Stimulated activated CD8-positive, alpha-beta memory T cell treated with anti-CD3 and anti-CD28 coated beads, Interleukin-7, amount 100 ng/mL, for 4 hours (primary cell): ENCODE results near the gene ARHGDIG.
A peak's percentile ranks its signal among the peaks of the same experiment; 100 is the strongest.
"Not testable (repeated sequence)": the region's sequence is repeated elsewhere in the genome, so short reads cannot be mapped to it uniquely, and the experiment has no call there.

Experiments used
- DNase-seq, 2 donors: peaks; one replicate each; pipeline ENCODE4 v3.0.0-alpha.2; 2020; ENCODE audit warnings: low read depth in 2 of 2

ARHGDIG gene

GRCh38 chr16:280552-280951 is at the start of gene ARHGDIG:
Gene ARHGDIG (plus strand): TSS chr16:280591. CDS start chr16:280681, 90 bp downstream.
- DNase-seq: no peak

GRCh38 chr16:230949-231348 is 49.4 kb upstream of the ARHGDIG start:
- DNase-seq: no peak

DNA sequence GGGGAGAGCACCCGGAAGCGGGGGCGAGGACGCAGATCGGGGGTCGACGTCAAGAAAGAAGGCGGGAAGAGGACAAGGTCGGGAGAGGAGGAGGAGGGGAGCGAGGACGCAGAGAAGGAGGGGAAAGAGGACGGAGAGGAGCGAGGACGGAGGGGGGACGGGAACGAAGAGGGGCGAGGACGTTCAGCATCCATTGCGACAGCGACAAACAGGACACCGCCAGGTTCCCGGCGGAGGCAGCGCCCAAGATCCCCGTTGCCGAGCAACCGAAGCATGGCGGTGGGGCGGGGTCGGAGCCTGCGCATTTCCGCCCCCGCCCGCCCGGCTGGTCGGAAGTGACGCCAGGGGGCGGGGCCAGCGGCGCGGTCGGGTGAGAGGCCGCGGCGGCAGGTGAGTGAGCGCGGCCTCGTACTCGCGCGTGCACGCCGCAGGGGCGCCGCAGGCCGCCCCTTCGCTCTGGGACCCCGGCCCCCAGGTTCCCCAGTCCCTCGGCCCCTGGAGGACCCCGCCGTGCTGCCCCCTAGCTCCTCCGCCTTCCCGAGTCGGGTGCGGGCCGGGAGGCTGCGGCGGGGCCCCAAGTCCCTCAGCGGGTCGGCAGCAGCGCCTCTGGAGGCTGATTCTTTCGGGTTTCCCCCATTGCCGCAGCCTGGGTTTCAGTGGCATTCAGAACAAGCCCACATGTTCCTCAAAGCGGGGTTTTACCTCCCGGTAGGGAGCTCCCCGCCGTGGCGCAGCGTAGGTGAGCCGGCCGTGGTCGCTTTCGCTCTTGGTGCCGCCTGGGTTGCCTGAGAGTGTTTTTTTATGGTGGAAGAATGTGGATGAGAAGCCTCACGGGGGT is 45.7 kb upstream of the ARHGDIG start, which contains the start of gene FAM234A:
Gene FAM234A (plus strand): TSS at position 354 of the 838 bp plus-strand sequence. CDS start 19,593 bp downstream, outside the sequence.
- DNase-seq: peak; percentile 86 to 93

DNA sequence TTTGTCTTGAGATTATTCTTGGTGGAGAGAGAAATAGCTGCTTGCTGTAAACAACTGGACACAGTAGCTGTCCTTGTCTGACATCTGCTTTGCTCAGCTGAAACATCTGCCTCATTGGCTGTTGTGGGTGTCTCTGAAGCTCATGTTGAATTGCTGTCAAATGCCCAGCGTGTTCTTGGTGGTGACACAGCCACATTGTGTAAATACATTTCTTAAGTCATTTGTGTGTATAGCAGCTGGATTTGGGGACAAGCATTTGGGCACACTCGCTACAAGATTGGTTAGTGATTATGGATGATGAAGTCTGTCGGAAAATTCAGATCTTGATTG is 40.5 kb upstream of the ARHGDIG start:
- DNase-seq: no peak

- DNase-seq: no peak
Measured at GRCh38 chr16:240559-240958, 39.8 kb upstream of the ARHGDIG start.

DNA sequence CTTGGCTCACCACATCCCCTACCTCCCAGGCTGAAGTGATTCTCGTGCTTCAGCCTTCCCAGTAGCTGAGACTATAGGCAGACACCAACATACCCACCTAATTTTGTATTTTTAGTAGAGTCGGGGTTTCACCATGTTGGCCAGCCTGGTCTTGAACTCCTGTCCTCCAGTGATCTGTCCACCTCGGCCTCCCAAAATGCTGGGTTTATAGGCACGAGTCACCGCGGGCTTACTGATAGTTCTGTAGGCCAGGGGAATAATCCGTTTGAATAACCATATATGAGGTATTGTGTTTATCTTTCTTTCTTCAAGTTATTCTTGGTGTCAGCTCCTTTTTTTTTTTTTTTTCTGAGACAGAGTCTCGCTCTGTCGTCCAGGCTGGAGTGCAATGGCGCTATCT is 38.1 kb upstream of the ARHGDIG start:
- DNase-seq: no peak

- no peak for DNase-seq
Measured at GRCh38 chr16:243348-243747, 37.0 kb upstream of the ARHGDIG start.

GRCh38 chr16:245105-245504 is 35.3 kb upstream of the ARHGDIG start:
- DNase-seq: no peak

DNA sequence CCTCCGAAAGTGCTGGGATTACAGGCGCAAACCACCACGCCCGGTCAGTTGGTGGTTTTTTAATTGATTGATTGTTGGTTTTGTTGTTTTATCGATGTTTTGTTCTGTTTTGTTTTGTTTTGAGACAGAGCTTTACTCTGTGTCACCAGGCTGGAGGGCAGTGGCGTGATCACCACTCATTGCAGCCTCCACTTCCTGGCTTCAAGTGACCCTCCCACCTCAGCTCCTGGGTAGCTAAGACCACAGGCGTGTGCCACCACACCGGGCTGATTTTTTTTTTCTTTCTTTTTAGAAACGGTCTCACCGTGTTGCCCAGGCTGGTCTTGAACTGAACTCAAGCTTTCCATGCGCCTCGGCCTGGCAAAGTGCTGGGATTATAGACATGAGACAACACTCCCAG is 33.4 kb upstream of the ARHGDIG start:
- no peak for DNase-seq

- DNase-seq: no peak
Measured at GRCh38 chr16:249431-249830, 31.0 kb upstream of the ARHGDIG start.

- no peak for DNase-seq
Measured at GRCh38 chr16:252366-253337, 27.7 kb upstream of the ARHGDIG start.

- DNase-seq: no peak
Measured at GRCh38 chr16:253833-254232, 26.6 kb upstream of the ARHGDIG start.

DNA sequence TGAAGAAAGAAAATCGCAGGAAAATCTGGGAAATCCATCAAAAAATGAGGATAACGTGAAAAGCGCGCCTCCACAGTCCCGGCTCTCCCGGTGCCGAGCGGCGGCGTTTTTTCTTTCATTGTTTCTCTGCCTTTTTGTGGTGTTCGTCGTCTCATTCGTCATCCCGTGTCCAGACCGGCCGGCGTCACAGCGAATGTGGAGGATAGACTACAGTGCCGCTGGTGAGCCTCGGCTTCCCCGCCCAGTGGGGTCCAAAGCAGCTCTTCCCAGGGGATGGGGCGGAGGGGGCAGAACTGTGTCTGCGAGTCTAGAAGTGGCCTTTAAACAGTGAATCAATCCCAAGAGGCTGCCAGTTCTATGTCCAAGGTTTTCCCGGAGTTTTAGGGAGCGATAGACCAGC is 25.9 kb upstream of the ARHGDIG start:
- DNase-seq: no peak

DNA sequence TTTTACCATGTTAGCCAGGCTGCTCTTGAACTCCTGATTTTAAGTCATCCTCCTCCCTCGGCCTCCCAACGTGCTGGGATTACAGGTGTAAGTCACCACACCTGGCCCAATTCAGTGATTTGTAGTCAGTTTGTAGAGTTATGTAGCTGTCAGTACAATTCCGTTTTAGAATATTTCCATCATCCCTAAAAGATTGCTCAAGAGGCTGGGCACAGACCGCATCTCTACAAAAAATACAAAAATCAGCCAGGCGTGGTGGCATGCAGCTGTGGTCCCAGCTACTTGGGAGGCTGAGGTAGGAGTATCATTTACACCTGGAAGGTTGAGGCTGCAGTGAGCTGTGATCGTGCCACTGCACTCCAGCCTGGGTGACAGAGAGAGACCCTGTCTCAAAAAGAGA is 25.2 kb upstream of the ARHGDIG start:
- no peak for DNase-seq

DNA sequence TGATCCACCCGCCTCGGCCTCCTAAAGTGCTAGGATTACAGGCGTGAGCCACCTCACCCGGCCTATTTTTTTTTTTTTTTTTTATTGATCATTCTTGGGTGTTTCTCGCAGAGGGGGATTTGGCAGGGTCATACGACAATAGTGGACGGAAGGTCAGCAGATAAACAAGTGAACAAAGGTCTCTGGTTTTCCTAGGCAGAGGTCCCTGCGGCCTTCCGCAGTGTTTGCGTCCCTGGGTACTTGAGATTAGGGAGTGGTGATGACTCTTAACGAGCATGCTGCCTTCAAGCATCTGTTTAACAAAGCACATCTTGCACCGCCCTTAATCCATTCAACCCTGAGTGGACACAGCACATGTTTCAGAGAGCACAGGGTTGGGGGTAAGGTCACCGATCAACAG is 22.3 kb upstream of the ARHGDIG start:
- DNase-seq: not testable (repeated sequence)

DNA sequence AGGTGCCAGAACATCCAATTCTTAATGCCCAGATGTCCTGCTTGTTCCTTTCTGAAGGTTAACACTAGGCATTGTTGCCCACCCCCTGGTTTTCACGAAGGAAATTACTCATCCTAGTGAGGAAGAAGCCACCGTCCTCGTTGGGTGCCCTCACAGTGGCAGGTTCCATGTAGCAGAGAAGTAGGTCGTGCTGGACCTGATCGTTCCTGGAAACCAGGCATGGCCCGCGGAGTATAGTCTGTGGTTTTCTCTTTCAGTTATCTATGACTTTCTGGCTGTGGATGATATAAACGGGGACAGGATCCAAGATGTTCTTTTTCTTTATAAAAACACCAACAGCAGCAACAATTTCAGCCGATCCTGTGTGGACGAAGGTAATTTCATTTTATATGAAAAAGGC is 21.2 kb upstream of the ARHGDIG start:
- DNase-seq: no peak

DNA sequence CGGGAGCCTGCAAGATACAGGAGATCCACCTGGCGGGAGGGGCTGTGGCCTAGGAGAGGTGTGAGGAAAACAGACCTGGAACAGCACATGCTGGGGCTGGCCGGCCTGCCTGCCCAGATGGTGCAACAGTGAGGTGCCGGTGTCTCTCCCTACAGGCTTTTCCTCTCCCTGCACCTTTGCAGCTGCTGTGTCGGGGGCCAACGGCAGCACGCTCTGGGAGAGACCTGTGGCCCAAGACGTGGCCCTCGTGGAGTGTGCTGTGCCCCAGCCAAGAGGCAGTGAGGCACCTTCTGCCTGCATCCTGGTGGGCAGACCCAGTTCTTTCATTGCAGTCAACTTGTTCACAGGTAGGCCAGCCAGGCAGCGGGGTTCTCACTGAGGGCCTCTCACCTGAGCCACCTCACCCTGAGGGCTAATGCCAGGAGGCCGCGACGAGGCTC is 20.6 kb upstream of the ARHGDIG start:
- no peak for DNase-seq

DNA sequence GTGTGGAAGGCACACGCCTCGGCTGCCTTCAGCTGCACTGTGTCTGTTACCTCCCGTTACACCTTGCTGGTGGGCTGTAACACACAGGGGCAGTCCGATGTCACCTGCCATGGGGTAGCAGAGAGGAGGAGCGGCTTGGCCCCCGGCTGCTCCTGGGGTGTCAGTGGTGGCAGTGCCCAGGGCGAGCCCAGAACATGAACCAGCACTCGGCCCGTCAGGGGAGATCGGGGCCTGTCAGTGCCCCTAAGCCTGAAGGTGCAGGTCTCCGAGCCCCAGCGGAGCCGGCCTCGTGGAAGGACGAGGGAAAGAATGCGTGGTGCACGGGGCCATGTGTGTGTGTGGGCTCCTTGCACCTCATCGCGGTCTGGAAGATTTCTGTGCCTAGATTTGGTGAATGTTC is 20.1 kb upstream of the ARHGDIG start:
- no peak for DNase-seq

DNA sequence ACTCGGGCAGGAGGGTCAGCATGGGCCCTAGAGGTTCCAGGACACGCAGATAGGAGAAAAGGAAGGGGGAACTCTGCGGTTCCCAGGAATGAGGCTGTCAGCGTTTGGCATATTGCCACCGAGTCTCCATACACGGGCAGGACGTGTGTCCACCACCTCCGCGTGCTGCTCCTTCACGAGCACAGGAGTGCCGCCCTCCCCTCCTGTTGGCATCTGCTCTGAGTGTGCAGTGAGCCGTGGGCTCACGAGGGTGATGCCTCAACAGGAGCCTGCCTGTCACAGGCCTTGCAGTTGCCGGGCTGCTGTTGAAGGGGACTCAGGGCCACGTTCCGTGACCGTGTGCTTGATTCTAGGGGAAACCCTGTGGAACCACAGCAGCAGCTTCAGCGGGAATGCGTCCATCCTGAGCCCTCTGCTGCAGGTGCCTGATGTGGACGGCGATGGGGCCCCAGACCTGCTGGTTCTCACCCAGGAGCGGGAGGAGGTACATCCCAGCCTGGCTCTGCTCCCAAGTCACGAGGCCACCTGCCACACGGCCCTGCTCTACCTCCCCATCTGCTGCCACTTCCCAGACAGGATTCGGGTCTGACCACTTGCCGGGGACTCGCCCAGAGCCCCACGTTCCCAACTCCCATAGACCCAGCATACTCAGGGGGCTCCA is 19.2 kb upstream of the ARHGDIG start:
- no peak for DNase-seq

DNA sequence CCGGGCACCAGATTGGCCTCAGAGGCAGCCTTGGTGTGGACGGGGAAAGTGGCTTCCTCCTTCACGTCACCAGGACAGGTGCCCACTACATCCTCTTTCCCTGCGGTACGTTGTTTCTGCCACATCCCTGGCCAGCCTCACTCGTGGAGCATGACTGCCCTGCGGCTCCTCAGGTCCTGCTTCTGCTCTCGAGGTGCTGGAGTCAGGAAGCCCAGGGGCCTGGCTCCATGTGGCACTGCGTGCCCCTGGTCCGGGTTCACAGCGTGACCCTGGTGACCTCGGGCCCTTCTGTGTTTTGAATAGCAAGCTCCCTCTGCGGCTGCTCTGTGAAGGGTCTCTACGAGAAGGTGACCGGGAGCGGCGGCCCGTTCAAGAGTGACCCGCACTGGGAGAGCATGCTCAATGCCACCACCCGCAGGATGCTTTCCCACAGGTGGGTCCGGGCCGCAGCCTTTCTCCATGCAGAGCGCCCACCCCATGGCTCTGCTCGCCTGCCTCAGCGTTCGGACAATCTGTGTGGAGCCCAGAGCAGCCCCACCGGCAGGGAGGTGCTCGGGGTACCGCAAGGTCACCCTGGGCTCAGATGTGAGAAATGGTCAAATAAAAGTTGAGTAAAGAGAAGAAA is 18.2 kb upstream of the ARHGDIG start:
- no peak for DNase-seq

DNA sequence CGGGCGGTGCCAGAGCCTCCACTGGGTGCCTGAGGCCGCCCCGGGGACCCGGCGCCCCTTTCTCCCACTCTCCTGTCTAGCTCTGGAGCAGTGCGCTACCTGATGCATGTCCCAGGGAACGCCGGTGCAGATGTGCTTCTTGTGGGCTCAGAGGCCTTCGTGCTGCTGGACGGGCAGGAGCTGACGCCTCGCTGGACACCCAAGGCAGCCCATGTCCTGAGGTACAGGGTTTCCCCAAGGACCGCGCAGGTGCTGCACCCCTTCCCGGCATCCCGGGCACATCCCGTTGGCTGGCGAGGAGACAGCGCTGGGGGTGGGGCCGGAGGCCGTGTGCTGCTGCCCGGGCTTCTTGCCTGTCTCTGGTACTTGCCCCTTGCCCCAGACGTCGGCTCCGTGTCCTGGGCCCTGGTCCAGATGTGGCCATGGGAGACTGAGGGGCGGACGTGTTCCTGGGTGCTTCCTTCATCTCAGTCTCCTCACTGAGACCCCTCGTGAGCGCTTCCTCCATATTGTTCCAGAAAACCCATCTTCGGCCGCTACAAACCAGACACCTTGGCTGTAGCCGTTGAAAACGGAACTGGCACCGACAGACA is 17.1 kb upstream of the ARHGDIG start:
- no peak for DNase-seq
